Measurements from ENCODE around the gene BPIFB3.

The BPIFB3 gene

DNA sequence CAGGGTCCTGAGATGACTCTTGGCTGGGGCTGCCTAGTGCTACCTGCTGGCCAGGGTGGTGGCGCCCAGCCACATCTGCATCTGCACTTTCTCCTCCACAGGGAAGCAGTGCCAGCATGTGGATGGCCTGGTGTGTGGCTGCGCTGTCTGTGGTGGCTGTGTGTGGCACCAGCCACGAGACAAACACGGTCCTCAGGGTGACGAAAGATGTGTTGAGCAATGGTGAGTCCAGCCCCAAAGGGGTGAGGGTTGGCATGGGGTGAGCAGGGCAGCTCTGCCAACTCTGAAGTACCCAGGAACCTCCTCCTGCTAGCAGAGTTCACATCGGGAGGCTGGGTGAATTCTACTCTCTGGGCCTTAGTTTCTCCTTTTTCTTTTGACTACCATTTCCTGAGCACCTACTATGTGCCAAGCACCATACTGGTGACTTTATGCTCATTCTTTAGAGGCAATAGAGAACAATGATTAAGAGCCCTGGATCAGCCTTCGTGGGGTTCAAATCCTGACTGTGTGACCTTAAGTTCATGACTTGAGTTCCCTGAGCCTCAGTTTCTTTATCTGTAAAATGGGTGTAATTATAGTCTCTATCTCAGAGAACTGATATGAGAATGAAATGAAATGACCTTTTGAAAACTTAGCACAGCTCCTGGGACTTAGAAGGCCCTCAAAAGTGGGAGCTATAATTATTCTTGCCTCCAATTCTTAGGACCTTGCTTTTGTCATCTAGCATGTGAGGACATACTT lies 27.9 kb downstream of the BPIFB3 start:
- no peak for TF ChIP-seq CTCF (IDR thresholded peaks at IDR 0.05; ENCODE audit: insufficient read depth, missing control alignments)
- no peak for DNase-seq (ENCODE audit: insufficient read length, low spot score)
- FAIRE-seq, result no peak

DNA sequence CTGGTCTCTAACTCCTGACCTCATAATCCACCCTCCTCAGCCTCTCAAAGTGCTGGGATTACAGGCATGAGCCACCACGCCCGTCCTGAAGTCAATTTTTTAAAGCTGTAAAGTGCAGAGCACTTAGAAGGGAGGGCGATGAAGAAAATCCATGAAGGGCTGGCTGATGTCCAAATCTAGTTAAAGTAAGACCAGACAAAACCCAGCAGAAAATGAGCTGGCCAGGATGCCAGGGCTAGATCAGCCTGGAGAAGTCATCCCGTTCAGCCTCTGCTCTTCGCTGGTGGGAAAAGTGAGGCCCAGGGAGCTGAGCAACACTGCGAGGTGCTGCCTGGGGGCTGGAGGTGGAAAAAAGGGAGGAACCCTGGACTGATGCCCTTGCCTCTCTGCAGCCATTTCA lies 28.8 kb downstream of the BPIFB3 start:
- TF ChIP-seq CTCF (IDR thresholded peaks at IDR 0.05; ENCODE audit: insufficient read depth, missing control alignments), result no peak
- no peak for DNase-seq (ENCODE audit: insufficient read length, low spot score)
- FAIRE-seq, result no peak

DNA sequence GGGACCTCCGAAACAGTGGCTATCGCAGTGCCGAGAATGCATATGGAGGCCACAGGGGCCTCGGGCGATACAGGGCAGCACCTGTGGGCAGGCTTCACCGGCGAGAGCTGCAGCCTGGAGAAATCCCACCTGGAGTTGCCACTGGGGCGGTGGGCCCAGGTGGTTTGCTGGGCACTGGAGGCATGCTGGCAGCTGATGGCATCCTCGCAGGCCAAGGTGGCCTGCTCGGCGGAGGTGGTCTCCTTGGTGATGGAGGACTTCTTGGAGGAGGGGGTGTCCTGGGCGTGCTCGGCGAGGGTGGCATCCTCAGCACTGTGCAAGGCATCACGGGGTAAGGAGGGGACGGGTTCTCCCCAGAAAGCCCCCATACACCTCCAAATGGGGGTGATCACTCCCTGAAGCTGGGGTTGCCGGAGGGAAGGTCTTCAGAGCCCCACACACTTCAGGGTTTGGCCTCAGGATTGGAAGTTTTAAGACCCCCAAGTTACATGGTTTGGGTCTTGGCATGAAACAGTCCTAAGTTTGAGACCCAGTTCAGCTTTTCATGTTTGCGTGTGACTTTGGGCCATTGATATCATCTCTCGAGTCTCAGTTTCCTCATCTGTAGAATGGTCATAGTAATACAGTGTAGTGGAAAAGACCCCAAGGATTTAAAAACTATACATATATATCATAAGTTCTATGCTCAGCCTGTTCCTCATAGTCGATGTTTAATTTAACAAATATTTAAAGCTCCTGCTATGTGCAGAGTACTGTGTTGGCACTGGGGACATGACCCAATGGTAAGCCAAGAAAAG lies 30.0 kb downstream of the BPIFB3 start:
- FAIRE-seq (no peak), DNase-seq (ENCODE audit: insufficient read length, low spot score) (no peak)
- TF ChIP-seq CTCF (IDR thresholded peaks at IDR 0.05; ENCODE audit: insufficient read depth, missing control alignments), result no peak

DNA sequence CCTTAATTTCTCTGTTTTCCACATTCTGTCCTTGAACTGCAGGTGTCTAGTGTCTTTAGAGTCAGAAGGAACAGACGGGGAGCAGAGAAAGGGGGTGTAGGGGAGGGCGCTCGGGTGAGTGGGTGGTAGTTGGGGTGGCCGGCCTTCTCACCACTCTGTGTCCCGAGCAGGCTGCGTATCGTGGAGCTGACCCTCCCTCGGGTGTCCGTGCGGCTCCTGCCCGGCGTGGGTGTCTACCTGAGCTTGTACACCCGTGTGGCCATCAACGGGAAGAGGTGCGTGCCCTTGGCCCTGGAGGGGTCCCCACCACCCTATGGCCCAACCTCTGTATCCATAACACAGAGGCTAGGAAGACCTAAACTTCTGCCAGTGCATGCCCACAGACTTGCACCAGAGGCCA lies 31.0 kb downstream of the BPIFB3 start:
- no peak for TF ChIP-seq CTCF (IDR thresholded peaks at IDR 0.05; ENCODE audit: insufficient read depth, missing control alignments)
- FAIRE-seq, result no peak

DNA sequence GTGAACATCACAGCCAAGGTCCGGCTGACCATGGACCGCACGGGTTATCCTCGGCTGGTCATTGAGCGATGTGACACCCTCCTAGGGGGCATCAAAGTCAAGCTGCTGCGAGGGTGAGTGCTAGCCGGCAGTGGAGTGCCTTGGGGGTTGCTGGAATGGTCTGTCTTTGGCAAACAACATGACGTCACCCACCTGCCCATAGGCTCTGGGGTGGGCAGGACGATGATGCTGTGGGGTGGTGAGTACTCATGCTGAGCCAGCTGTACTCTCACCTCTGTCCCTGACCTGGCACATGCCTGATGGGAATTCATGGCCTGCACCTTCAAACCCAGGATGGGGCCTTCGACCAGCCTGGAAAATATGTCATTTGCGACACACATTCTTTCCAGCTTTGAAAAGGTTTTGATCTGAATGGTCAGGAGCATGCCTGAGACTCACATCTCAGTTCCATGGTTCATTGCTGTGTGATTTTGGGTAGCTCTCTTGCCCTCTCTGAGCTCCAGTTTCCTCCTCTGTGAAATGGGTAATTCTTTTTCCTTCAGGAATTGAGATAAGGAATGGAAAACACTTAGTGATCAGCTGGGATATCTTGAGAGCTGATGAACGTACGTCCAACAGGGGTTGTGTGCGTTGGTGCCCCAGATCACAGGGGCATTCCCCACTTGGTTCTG lies 32.5 kb downstream of the BPIFB3 start:
- DNase-seq (ENCODE audit: insufficient read length, low spot score), result no peak
- no peak for TF ChIP-seq CTCF (IDR thresholded peaks at IDR 0.05; ENCODE audit: insufficient read depth, missing control alignments)
- FAIRE-seq, result no peak

More for the DNA sequence above, 31.0 kb downstream of the BPIFB3 start:
- no peak for DNase-seq (ENCODE audit: insufficient read length, low spot score)

- TF ChIP-seq CTCF (IDR thresholded peaks at IDR 0.05; ENCODE audit: insufficient read depth, missing control alignments), result no peak
- no peak for FAIRE-seq
- DNase-seq (ENCODE audit: insufficient read length, low spot score), result no peak
These were observed 37.4 kb downstream of the BPIFB3 start for GRCh38 chr20:33091147-33091546.
